Tibial artery (tissue), 4 donors: ENCODE measurements around the gene YKT6.

Source experiments
- DNase-seq, 2 donors: peaks; one replicate each; pipeline ENCODE4 v3.0.0-alpha.2; 2019
- H3K27ac ChIP-seq, 2 donors: fragments of 200-600 bp; sonication (generic) in 1 of 2; 1 replicate in 1 of 2; 2 replicates in 1 of 2; pipeline ENCODE4 v1.5.1; 2018 to 2019; ENCODE audit warnings: mild to moderate bottlenecking in 1 of 2
- H3K27me3 ChIP-seq, 2 donors: fragments of 200-600 bp; sonication (generic) in 1 of 2; one replicate each; pipeline versions ENCODE4 v1.5.1 to v1.6.0; 2016 to 2019
- H3K36me3 ChIP-seq, 3 donors: fragments of 200-600 bp; sonication (generic) in 2 of 3; one replicate each; pipeline ENCODE4 v1.5.1; 2016 to 2019; ENCODE audit warnings: mild to moderate bottlenecking in 2 of 3
- H3K4me1 ChIP-seq, 4 donors: fragments of 200-600 bp; sonication (generic) in 2 of 4; 1 replicate in 3 of 4; 2 replicates in 1 of 4; pipeline ENCODE4 v1.5.1; 2016 to 2019
- H3K4me3 ChIP-seq, 2 donors: fragments of 200-600 bp; sonication (generic) in 1 of 2; 1 replicate in 1 of 2; 2 replicates in 1 of 2; pipeline ENCODE4 v1.5.1; 2018 to 2019; ENCODE audit warnings: mild to moderate bottlenecking in 2 of 2
- H3K9me3 ChIP-seq, 3 donors: fragments of 200-600 bp; sonication (generic) in 1 of 3; one replicate each; pipeline ENCODE4 v1.5.1; 2016 to 2019
- intact Hi-C: fragments of 100-400 bp; cut with DNase I; formaldehyde crosslinking; loops from one replicate; pipeline ENCODE4 v1.15.0; 2023; ENCODE audit warnings: low total_unique reads
- TF ChIP-seq, protein P1 (sequence below), 2 experiments: fragments of 200-600 bp in 1 of 2; fragments of 450-650 bp in 1 of 2; IDR thresholded peaks; one replicate each; pipeline ENCODE4 v1.5.1; 2017 to 2019; ENCODE audit warnings: antibody characterized with exemption in 2 of 2, mild to moderate bottlenecking in 1 of 2, moderate library complexity in 1 of 2

YKT6 gene

DNA sequence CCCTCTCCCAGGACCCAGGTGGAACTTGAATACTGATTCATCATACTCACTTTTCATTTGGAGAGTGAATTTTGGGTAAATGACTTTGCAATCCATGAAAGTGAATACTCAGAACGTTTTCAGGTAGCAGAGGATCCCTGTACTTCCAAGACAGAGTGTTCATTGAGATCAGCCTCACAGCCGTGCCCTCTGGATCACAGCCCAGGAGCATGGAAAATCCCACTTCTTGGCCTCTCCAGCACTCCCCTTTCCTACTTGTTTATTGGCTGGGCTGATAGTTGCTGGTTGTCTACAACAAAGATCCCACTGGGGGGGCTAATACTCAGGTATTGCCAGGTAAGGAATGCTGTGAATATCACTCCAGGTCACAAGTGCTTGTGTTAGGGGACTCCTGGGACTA is 17.4 kb upstream of the YKT6 start:
- Histone ChIP-seq H3K4me1 (no peaks in the 10 kb centered on the region), H3K27me3 (peaks cover 0 to 7% of the 10 kb centered on the region in 2 donors), H3K9me3 (peaks cover 0 to 10% (median 10%) of the 10 kb centered on the region in 3 donors), H3K27ac (no peak overlapping the region), H3K4me3 (no peak overlapping the region), H3K36me3 (no peaks in the 10 kb centered on the region)
- TF ChIP-seq, protein P1, sequence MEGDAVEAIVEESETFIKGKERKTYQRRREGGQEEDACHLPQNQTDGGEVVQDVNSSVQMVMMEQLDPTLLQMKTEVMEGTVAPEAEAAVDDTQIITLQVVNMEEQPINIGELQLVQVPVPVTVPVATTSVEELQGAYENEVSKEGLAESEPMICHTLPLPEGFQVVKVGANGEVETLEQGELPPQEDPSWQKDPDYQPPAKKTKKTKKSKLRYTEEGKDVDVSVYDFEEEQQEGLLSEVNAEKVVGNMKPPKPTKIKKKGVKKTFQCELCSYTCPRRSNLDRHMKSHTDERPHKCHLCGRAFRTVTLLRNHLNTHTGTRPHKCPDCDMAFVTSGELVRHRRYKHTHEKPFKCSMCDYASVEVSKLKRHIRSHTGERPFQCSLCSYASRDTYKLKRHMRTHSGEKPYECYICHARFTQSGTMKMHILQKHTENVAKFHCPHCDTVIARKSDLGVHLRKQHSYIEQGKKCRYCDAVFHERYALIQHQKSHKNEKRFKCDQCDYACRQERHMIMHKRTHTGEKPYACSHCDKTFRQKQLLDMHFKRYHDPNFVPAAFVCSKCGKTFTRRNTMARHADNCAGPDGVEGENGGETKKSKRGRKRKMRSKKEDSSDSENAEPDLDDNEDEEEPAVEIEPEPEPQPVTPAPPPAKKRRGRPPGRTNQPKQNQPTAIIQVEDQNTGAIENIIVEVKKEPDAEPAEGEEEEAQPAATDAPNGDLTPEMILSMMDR (IDR thresholded peaks at IDR 0.05): no peak
- intact Hi-C loops: loop anchor here (5.0 kb wide), 1 partner anchor 1096 kb away; no protein-coding TSS in a partner anchor
- no peak for DNase-seq

DNA sequence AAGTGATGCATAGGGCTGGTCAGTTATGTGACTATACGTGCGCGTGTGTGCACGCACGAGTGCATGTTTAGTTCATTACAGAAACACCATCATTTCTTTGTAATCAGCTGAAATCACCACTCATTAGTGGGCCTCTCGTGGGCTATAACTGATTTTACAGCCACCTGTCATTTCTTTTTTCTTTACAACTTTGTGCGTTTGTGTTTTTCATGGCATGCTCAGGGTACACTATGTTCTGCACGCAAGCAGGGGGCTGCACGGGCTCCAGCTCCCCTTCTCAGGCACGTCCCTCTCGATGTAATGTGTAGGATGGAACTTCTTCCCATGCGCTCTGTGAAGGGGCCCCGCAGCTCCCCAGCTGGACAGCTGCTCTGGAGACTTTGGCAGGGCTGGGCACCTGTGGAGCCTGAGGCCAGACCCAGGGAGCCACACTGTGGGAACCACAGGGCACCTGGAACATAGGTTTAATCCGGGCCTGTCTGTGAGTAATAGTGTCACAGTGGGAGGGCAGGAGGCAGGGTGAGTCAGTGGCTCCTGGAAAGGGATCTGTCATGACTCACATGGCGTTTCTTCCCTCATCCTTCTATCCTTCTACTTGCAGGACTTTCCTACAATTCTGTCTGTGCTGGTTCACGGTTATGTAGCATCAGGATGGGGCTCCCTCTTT is 16.4 kb upstream of the YKT6 start:
- H3K27ac ChIP-seq: no peak overlapping the region
- peaks cover 0 to 10% (median 10%) of the 10 kb centered on the region in 3 donors for H3K9me3 ChIP-seq
- TF ChIP-seq, protein P1 (IDR thresholded peaks at IDR 0.05): no peak
- no peak overlapping the region for H3K4me3 ChIP-seq
- no peaks in the 10 kb centered on the region for H3K36me3 ChIP-seq
- DNase-seq: no peak
- H3K27me3 ChIP-seq: peaks cover 0 to 12% of the 10 kb centered on the region in 2 donors
- intact Hi-C loops: loop anchor here (5.0 kb wide), 1 partner anchor 1097 kb away; no protein-coding TSS in a partner anchor
- H3K4me1 ChIP-seq: no peaks in the 10 kb centered on the region

DNA sequence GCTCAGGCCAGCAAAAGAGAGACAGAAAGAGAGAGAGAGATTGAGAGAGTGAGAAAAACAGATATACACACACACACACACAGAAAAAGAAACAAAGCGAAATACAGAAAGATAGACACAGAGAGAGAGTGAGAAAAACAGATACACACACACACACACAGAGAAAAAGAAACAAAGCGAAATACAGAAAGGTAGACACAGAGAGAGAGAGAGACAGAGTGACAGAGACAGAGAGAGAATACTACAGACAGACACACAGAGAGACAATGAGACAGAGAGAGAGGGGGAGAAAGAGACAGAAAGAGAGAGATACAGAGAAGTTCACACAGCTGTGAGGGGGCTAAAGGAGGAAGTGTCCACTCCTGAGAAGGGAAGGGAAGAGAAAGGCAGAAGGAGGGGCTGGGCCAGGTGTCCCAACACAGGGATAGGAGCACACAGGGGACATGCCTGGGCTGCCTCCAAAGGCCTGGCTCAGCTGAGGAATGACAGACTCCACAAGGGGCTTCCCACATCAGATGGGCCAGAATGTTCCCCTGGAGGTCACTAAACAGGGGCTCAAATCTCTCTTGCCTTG is 15.8 kb upstream of the YKT6 start:
- intact Hi-C loops: loop anchor here (5.0 kb wide), 1 partner anchor 1098 kb away; no protein-coding TSS in a partner anchor
- no peak overlapping the region for H3K4me3 ChIP-seq
- H3K27ac ChIP-seq: no peak overlapping the region
- no peaks in the 10 kb centered on the region for H3K4me1 ChIP-seq
- H3K36me3 ChIP-seq: no peaks in the 10 kb centered on the region
- no peak for DNase-seq
- peaks cover 0 to 18% of the 10 kb centered on the region in 2 donors for H3K27me3 ChIP-seq
- H3K9me3 ChIP-seq: peaks cover 0 to 10% (median 10%) of the 10 kb centered on the region in 3 donors
- TF ChIP-seq, protein P1 (IDR thresholded peaks at IDR 0.05): no peak

DNA sequence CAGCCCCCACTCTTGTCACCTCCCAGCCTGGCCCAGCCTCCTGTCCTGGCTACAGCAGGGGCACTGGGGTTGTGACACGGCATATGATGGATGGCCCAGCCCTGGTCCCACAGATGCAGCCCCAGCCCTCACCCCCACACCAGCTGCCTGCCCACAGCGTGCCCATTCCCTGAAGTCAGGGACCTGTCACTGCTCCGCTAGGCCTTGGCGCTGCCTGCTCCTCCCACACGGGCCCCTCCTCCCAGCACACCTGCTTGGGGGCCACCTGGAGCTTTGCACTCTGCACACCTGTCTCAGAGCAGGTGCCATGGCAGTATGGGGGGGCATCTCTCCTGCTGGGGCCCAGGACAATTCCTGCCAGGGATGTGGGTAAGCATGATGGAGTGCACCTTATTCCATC is 15.0 kb upstream of the YKT6 start:
- intact Hi-C loops: no loop called here
- H3K36me3 ChIP-seq: no peaks in the 10 kb centered on the region
- H3K27me3 ChIP-seq: peaks cover 0 to 20% of the 10 kb centered on the region in 2 donors
- peaks cover 0 to 10% (median 10%) of the 10 kb centered on the region in 3 donors for H3K9me3 ChIP-seq
- no peak overlapping the region for H3K4me3 ChIP-seq
- H3K4me1 ChIP-seq: no peaks in the 10 kb centered on the region
- TF ChIP-seq, protein P1 (IDR thresholded peaks at IDR 0.05): no peak
- no peak for DNase-seq
- no peak overlapping the region for H3K27ac ChIP-seq

DNA sequence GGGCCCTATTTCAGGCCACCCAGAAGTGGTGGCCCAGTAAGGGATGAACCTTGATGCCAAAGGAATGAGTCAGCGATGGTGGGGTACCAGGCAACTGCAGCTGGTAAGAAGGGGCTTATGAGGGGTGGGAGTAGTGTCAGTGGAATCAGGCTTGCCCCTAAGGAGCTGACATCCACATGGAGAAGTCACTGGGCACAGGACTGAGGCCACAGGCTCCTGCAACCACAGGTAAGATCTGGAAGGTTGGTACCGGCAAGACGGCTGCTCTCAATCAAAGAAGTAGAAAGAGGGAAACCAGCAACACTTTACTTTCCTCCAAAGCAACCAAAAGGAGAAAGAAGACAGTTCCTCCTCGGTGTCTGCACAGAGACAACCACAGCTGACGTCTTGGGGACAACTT is 14.0 kb upstream of the YKT6 start:
- no peaks in the 10 kb centered on the region for H3K36me3 ChIP-seq
- no peak for DNase-seq
- no peak overlapping the region for H3K27ac ChIP-seq
- TF ChIP-seq, protein P1 (IDR thresholded peaks at IDR 0.05): no peak
- peaks cover 0 to 10% (median 10%) of the 10 kb centered on the region in 3 donors for H3K9me3 ChIP-seq
- intact Hi-C loops: no loop called here
- H3K4me1 ChIP-seq: no peaks in the 10 kb centered on the region
- no peak overlapping the region for H3K4me3 ChIP-seq
- peaks cover 0 to 20% of the 10 kb centered on the region in 2 donors for H3K27me3 ChIP-seq
